Astrocyte (in vitro differentiated cells and primary cell): ENCODE data around the gene PCARE. TPM values are rescaled to one million over a fixed set of nuclear protein-coding genes. Genes with fewer than 3 reads are reported as not detected.

Experiments used
- DNase-seq: peaks from one replicate; pipeline ENCODE4 v3.0.0-alpha.2; 2010; ENCODE audit warnings: low read depth
- FAIRE-seq: peaks from 2 replicates; lab custom pipeline; 2011; peaks lifted over from hg19 to GRCh38; lab: Jason Lieb, UNC
- H2AFZ ChIP-seq: 2 replicates; pipeline ENCODE4 v1.6.0; 2012; ENCODE audit warnings: low read depth, low read length, inconsistent platforms
- H3K27ac ChIP-seq: 2 replicates; pipeline ENCODE4 v1.5.1; 2011; ENCODE audit warnings: low read depth, low read length, inconsistent platforms
- H3K27me3 ChIP-seq: 2 replicates; pipeline ENCODE4 v1.6.0; 2011; ENCODE audit warnings: low read length, inconsistent platforms; ENCODE audit not compliant: insufficient read depth
- H3K36me3 ChIP-seq: 2 replicates; pipeline ENCODE4 v1.5.1; 2011; ENCODE audit warnings: low read length, inconsistent platforms; ENCODE audit not compliant: insufficient read depth
- H3K4me1 ChIP-seq: 2 replicates; pipeline ENCODE4 v1.5.1; 2011; ENCODE audit warnings: low read length, inconsistent platforms; ENCODE audit not compliant: insufficient read depth
- H3K4me2 ChIP-seq: 2 replicates; pipeline ENCODE4 v1.6.0; 2012; ENCODE audit warnings: low read length, inconsistent platforms
- H3K4me3 ChIP-seq: 2 replicates; pipeline ENCODE4 v1.5.1; 2011; ENCODE audit warnings: low read depth, mild to moderate bottlenecking, low read length, inconsistent platforms; ENCODE audit not compliant: insufficient read depth
- H3K79me2 ChIP-seq: 2 replicates; pipeline ENCODE4 v1.6.0; 2012; ENCODE audit warnings: mild to moderate bottlenecking, low read length, inconsistent platforms; ENCODE audit not compliant: insufficient read depth
- H3K9ac ChIP-seq: 2 replicates; pipeline ENCODE4 v1.6.0; 2012; ENCODE audit warnings: mild to moderate bottlenecking, low read length, inconsistent platforms
- H3K9me3 ChIP-seq: 2 replicates; pipeline ENCODE4 v1.5.1; 2012; ENCODE audit warnings: low read depth, mild to moderate bottlenecking, low read length, inconsistent platforms; ENCODE audit not compliant: insufficient read depth
- H4K20me1 ChIP-seq: 2 replicates; pipeline ENCODE4 v1.6.0; 2012; ENCODE audit warnings: low read length, inconsistent platforms; ENCODE audit not compliant: insufficient read depth
- H3K27ac Mint-ChIP-seq: one replicate; pipeline ENCODE4 v1.8.0; 2021; ENCODE audit warnings: mild to moderate bottlenecking, mixed read lengths; ENCODE audit not compliant: unreplicated experiment
- H3K27me3 Mint-ChIP-seq: one replicate; pipeline ENCODE4 v1.8.0; 2021; ENCODE audit warnings: low read depth, mixed read lengths; ENCODE audit not compliant: unreplicated experiment
- H3K36me3 Mint-ChIP-seq: one replicate; pipeline ENCODE4 v1.8.0; 2021; ENCODE audit warnings: low read depth, mixed read lengths; ENCODE audit not compliant: unreplicated experiment
- H3K4me1 Mint-ChIP-seq: one replicate; pipeline ENCODE4 v1.8.0; 2021; ENCODE audit warnings: low read depth, mixed read lengths; ENCODE audit not compliant: unreplicated experiment
- H3K4me3 Mint-ChIP-seq: one replicate; pipeline ENCODE4 v1.8.0; 2021; ENCODE audit warnings: mild to moderate bottlenecking, moderate library complexity, mixed read lengths; ENCODE audit not compliant: unreplicated experiment
- H3K9me3 Mint-ChIP-seq: one replicate; pipeline ENCODE4 v1.8.0; 2021; ENCODE audit warnings: mild to moderate bottlenecking, mixed read lengths; ENCODE audit not compliant: unreplicated experiment
- CTCF ChIP-seq: IDR thresholded peaks from 2 replicates; pipeline ENCODE4 v1.5.1; 2011; ENCODE audit warnings: low read depth, mild to moderate bottlenecking, inconsistent platforms, low read length, moderate library complexity; ENCODE audit not compliant: insufficient read depth
- EZH2 ChIP-seq: IDR thresholded peaks from 2 replicates; pipeline ENCODE4 v1.6.1; 2012; ENCODE audit warnings: mild to moderate bottlenecking, low read length, inconsistent platforms; ENCODE audit not compliant: insufficient read depth
- total RNA-seq: library from RNA; stranded (reverse); gene quantifications from 2 replicates; pipeline ENCODE4 v1.2.1, GENCODE V29; 2021

The PCARE gene
- total RNA-seq, 1 donor from 2014 or later: not detected

- Mint-ChIP-seq H3K27ac (no peak overlapping the region), H3K4me3 (no peak overlapping the region), H3K9me3 (no peaks in the 10 kb centered on the region), H3K4me1 (peaks cover 19% of the 10 kb centered on the region), H3K36me3 (no peaks in the 10 kb centered on the region), H3K27me3 (peaks cover 37% of the 10 kb centered on the region)
- Histone ChIP-seq H3K4me3 (no peak overlapping the region), H3K36me3 (no peaks in the 10 kb centered on the region), H3K9ac (no peak overlapping the region), H3K9me3 (no peaks in the 10 kb centered on the region), H3K4me2 (peak overlapping the region; percentile 69), H4K20me1 (no peaks in the 10 kb centered on the region), H3K27ac (no peak overlapping the region), H3K79me2 (no peaks in the 10 kb centered on the region), H2AFZ (peak overlapping the region; percentile 54), H3K27me3 (no peaks in the 10 kb centered on the region), H3K4me1 (peaks cover 39% of the 10 kb centered on the region)
- TF ChIP-seq CTCF (no peak), EZH2 (no peak)
- FAIRE-seq (no peak), DNase-seq (no peak)
Measured at GRCh38 chr2:29015701-29016470, 58.4 kb downstream of the PCARE start.

- Histone ChIP-seq H3K4me2 (peak overlapping the region; percentile 69), H3K27ac (peak overlapping the region; percentile 32), H3K27me3 (no peaks in the 10 kb centered on the region), H2AFZ (peak overlapping the region; percentile 54), H3K9ac (no peak overlapping the region), H3K79me2 (no peaks in the 10 kb centered on the region), H4K20me1 (no peaks in the 10 kb centered on the region), H3K36me3 (no peaks in the 10 kb centered on the region), H3K9me3 (no peaks in the 10 kb centered on the region), H3K4me3 (no peak overlapping the region), H3K4me1 (peaks cover 44% of the 10 kb centered on the region)
- Mint-ChIP-seq H3K9me3 (no peaks in the 10 kb centered on the region), H3K4me1 (peaks cover 26% of the 10 kb centered on the region), H3K27ac (no peak overlapping the region), H3K36me3 (no peaks in the 10 kb centered on the region), H3K27me3 (peaks cover 30% of the 10 kb centered on the region), H3K4me3 (no peak overlapping the region)
- peak; percentile 85 for FAIRE-seq
- peak; percentile 80 for DNase-seq
- TF ChIP-seq CTCF: peak; percentile 25
- TF ChIP-seq EZH2: no peak
Measured at GRCh38 chr2:29014811-29015421, 59.4 kb downstream of the PCARE start.
